Measurements from ENCODE around the gene EGFL7.

GRCh38 chr9:136644343-136644592 is 18.4 kb upstream of the EGFL7 start:
- TF ChIP-seq, protein P1, sequence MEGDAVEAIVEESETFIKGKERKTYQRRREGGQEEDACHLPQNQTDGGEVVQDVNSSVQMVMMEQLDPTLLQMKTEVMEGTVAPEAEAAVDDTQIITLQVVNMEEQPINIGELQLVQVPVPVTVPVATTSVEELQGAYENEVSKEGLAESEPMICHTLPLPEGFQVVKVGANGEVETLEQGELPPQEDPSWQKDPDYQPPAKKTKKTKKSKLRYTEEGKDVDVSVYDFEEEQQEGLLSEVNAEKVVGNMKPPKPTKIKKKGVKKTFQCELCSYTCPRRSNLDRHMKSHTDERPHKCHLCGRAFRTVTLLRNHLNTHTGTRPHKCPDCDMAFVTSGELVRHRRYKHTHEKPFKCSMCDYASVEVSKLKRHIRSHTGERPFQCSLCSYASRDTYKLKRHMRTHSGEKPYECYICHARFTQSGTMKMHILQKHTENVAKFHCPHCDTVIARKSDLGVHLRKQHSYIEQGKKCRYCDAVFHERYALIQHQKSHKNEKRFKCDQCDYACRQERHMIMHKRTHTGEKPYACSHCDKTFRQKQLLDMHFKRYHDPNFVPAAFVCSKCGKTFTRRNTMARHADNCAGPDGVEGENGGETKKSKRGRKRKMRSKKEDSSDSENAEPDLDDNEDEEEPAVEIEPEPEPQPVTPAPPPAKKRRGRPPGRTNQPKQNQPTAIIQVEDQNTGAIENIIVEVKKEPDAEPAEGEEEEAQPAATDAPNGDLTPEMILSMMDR (IDR thresholded peaks at IDR 0.05): no peak
- TF ChIP-seq POLR2A (IDR thresholded peaks at IDR 0.05): no peak

Measured in uterus (tissue), 2 donors.